PC-9 (cell line): ENCODE results near the gene PAM.

ENCODE experiments used
- CTCF ChIP-seq: fragments of 200-600 bp; sonication (generic); conservative IDR thresholded peaks from 2 replicates; pipeline ENCODE4 v1.6.1; 2017; ENCODE audit warnings: mixed run types, antibody characterized with exemption, mild to moderate bottlenecking, moderate library complexity
- EZH2 ChIP-seq: fragments of 200-600 bp; sonication (generic); IDR thresholded peaks from 2 replicates; pipeline ENCODE4 v1.8.0; 2017; ENCODE audit warnings: antibody characterized with exemption, low read depth

- TF ChIP-seq EZH2 (no peak), CTCF (no peak)
These were observed 140.1 kb downstream of the PAM start for GRCh38 chr5:102895234-102895633.
